ENCODE data around the gene EXOC3L4.
"Not testable (repeated sequence)": the region's sequence is repeated elsewhere in the genome, so short reads cannot be mapped to it uniquely, and the experiment has no call there.

EXOC3L4 gene

DNA sequence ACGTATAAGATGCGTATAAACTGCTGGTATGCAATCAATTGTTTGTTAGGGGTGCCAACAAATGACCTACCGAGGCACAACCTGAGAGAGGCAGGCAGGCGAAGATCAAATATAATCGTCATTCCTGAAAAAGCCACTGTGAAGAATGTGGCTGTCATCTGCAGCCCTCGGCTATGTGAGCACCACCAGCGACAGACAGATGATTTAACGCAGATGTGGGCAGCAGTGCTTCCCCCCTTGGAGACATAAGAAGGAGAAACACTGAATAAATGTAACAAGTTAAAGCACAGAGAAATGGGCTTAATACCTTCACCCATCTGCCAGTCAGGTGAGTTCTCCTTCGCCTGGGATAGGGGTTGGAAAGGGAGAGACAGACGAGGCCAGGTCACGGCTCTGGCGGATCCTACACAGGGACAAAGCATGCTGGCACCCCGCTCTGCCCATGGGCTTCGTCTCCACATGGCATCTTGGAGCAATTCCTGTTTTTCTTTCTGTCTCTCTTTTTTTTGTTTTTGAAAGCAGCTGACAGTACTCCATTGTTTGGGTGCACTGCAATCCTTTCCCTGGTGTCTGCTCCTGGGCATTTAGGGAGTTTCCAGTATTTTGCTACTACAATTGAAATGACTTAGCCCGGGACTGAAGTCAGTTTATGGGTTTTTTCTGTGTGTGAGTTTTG is 56.9 kb downstream of the EXOC3L4 start:
- no peak for DNase-seq (ENCODE audit: low read depth)

DNA sequence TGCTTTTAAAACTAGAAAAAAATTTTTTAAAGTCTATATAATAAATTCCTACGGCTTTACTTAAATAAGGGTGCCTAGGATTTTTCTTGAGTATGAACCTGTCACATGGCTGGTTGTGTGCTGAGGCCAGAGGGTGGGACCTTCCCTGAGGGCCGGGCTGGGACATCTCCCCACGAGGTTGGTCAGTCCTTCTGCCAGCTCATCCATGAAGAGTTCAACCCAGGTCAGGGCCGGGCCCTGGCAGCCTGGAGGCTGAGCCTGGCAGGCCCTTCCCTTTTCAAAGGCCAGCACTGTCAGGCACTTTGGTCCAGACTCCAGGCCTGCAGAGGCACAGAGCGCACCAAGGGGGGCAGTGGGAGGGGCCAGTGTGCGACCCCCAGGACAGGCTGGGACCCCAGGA is 60.5 kb downstream of the EXOC3L4 start:
- no peak for DNase-seq (ENCODE audit: low read depth)

DNA sequence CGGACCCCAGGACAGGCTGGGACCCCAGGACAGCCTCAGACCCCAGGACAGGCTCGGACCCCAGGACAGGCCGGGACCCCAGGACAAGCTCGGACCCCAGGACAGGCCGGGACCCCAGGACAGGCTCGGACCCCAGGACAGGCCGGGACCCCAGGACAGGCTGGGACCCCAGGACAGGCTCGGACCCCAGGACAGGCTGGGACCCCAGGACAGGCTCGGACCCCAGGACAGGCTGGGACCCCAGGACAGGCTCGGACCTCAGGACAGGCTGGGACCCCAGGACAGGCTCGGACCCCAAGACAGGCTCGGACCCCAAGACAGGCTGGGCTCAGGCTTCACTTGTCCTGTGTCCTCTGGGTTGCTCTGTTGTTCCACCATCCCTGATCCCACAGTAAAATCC is 60.9 kb downstream of the EXOC3L4 start:
- not testable (repeated sequence) for DNase-seq (ENCODE audit: low read depth)

DNA sequence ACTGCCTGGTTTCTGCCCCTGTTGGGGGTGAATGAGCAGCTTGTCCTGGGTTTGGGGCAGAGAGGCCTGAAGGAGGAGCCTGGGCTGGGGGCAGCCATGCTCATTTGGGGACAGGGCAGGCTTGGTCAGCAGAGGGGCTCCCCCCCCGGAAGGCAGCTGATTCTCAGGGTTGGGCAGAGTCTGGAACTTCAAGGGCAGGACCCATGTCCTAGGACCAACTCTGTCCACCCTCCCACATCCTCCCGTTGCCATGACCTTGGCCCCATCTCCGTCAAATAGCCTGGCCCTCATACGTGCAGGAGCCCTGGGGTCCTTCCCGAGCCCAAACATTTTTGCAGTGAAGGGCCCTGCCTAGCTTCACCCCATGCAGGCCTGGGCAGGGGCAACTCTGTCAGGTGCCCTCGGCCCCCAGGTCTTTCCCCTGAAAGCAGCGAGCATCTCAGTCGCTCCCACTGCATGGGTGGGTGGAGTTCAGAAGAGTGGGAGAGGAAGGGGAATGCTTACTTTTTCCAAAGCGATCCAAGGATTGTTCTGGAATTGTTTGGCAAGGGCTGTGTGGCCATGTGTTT is 61.4 kb downstream of the EXOC3L4 start:
- no peak for DNase-seq (ENCODE audit: low read depth)

DNA sequence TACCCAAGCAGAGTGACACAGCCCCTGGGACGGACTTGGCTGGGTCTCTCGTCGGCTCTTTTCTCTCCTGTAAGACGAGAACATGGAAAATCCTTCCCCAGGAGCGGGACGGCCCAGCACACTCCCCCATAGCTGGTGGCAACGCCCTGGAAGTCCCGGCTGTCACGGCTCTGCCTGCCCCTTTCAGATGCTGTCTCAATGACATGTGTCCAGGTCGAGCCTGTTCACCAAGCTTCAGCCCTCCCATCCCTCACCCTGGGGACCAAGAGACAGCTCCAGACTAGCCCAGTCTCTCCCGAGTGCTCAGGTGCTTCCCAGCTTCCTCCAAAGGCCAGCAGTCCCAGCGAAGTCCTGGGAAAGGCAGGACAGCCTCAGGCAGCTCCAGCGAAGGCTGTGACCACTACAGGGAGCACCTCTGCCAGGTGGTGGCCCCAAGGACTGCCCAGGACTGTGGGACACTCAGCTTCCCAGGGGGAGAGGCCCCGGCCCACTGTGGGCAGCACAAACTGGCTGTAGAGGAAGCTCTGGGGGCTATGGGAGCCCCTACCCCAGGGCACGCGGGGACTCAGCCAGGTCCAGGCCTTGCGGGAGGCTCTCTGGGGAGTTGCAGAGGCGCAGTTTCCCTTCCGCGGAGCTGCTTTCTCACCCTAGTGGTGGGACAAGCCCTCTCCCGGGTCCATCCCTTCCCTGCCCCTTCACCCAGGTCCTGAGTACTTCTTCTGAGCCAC is 62.3 kb downstream of the EXOC3L4 start:
- no peak for DNase-seq (ENCODE audit: low read depth)

DNA sequence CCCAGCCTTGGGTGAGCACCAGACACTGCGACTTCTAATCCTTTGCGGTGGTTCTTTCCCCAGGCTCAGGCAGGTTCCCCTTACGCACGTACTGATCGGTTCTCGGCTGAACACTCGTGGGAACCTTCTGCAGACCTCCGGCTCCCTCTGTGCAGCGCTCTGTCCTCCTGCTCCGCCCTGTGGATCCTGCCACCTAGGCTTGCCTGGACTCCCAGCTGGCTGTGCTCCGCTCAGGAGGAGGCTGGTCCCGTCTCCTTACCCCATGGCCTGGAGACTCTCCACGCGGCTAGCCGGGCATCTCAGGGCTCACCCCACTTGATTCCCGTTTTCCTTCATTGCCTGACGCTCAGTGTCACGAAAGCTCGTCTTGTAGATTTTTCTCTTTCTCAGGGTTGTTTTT is 63.4 kb downstream of the EXOC3L4 start:
- no peak for DNase-seq (ENCODE audit: low read depth)

DNA sequence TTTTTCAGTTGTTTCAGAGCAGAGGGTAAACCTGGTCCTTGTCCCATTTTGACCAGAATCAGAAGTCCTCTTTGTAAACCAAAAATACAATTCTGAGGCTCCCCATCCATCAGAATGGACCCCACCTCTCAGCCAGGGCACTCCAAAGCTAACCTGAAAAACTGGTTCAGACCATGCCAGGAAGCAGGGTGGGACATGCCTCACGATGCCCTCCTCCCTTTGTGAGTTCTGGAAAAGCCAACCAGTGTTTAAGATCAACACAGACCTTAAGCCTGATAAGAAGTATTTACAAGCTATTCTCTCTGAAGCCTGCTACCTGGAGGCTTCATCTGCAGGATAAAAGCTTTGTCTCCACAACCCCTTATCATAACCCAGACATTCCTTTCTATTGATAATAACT is 64.2 kb downstream of the EXOC3L4 start:
- no peak for DNase-seq (ENCODE audit: low read depth)
